ENCODE data around the gene RNASE7.
A peak's percentile ranks its signal among the peaks of the same experiment; 100 is the strongest.
"Not testable (repeated sequence)": the region's sequence is repeated elsewhere in the genome, so short reads cannot be mapped to it uniquely, and the experiment has no call there.

RNASE7 gene

GRCh38 chr14:21041676-21042433, at the start of gene RNASE7:
Gene RNASE7 (plus strand): TSS chr14:21042362. CDS start chr14:21042993, 631 bp downstream.
- DNase-seq = no peak

- no peak for DNase-seq
Measured at GRCh38 chr14:20996521-20996920, 45.6 kb upstream of the RNASE7 start.

GRCh38 chr14:20997115-20997514, 45.0 kb upstream of the RNASE7 start:
- no peak for DNase-seq

GRCh38 chr14:20997564-20997963, 44.6 kb upstream of the RNASE7 start:
- no peak for DNase-seq

GRCh38 chr14:20998139-20998538, 44.0 kb upstream of the RNASE7 start:
- no peak for DNase-seq

- DNase-seq = no peak
Measured at GRCh38 chr14:20998674-20999366, 43.3 kb upstream of the RNASE7 start, which contains the start of gene SLC39A2. Gene SLC39A2 (plus strand): TSS chr14:20999293. CDS start chr14:20999447, 154 bp downstream.

- DNase-seq = no peak
Measured at GRCh38 chr14:20999591-20999990, 42.6 kb upstream of the RNASE7 start.

- DNase-seq = no peak
Measured at GRCh38 chr14:21001218-21001617, 40.9 kb upstream of the RNASE7 start.

GRCh38 chr14:21003788-21004346, 38.3 kb upstream of the RNASE7 start:
- DNase-seq = no peak

- not testable (repeated sequence) for DNase-seq
Measured at GRCh38 chr14:21009721-21010120, 32.4 kb upstream of the RNASE7 start.

GRCh38 chr14:21011136-21011535, 31.0 kb upstream of the RNASE7 start:
- DNase-seq = no peak

- peak; percentile 73 to 95 (median 92) for DNase-seq
Measured at GRCh38 chr14:21014761-21015190, 27.4 kb upstream of the RNASE7 start.

GRCh38 chr14:21015312-21015711, 26.9 kb upstream of the RNASE7 start:
- DNase-seq = no peak

GRCh38 chr14:21016413-21017190, 25.6 kb upstream of the RNASE7 start:
- no peak for DNase-seq

- no peak for DNase-seq
Measured at GRCh38 chr14:21017528-21018245, 24.5 kb upstream of the RNASE7 start.

GRCh38 chr14:21018286-21018685, 23.9 kb upstream of the RNASE7 start:
- no peak for DNase-seq

GRCh38 chr14:21018781-21019180, 23.4 kb upstream of the RNASE7 start:
- no peak for DNase-seq

- DNase-seq = no peak
Measured at GRCh38 chr14:21019366-21019765, 22.8 kb upstream of the RNASE7 start.

- no peak for DNase-seq
Measured at GRCh38 chr14:21020977-21021545, 21.1 kb upstream of the RNASE7 start.

- DNase-seq = no peak
Measured at GRCh38 chr14:21022686-21023085, 19.5 kb upstream of the RNASE7 start.

GRCh38 chr14:21023174-21023573, 19.0 kb upstream of the RNASE7 start:
- DNase-seq = no peak

All from NCI-H1417 (cell line).